ENCODE measurements around the gene BARD1. TPM values are rescaled to one million over a fixed set of nuclear protein-coding genes. Genes with fewer than 3 reads are reported as not detected.

The BARD1 gene
- total RNA-seq, 6 experiments from 2014 or later, result 9.7 to 21.2 (median 15.1) TPM

GRCh38 chr2:214809751-214810564 is 475 bp upstream of the BARD1 start:
- TF ChIP-seq CTCF (IDR thresholded peaks at IDR 0.05), result no peak

GRCh38 chr2:214807653-214808052 is 1.8 kb downstream of the BARD1 start:
- Mint-ChIP-seq H3K9me3 (no peaks in the 10 kb centered on the region), H3K27ac (peak overlapping the region; percentile 89), H3K27me3 (ENCODE audit: insufficient read depth) (peaks cover 3% of the 10 kb centered on the region; the same call in 1 of the 2 replicates), H3K4me1 (ENCODE audit: low read depth) (peaks cover 36% of the 10 kb centered on the region), H3K4me3 (peak overlapping the region; percentile 95), H3K36me3 (ENCODE audit: low read depth) (peaks cover 4% of the 10 kb centered on the region; the same call in 1 of the 2 replicates)
- TF ChIP-seq CTCF (IDR thresholded peaks at IDR 0.05), result no peak
- DNase-seq, result no peak

More at GRCh38 chr2:214809751-214810564, 475 bp upstream of the BARD1 start:
- peaks cover 40% of the 10 kb centered on the region for H3K4me1 Mint-ChIP-seq (ENCODE audit: low read depth)
- DNase-seq, result peak; percentile 97
- H3K9me3 Mint-ChIP-seq, result no peaks in the 10 kb centered on the region
- peaks cover 3% of the 10 kb centered on the region; the same call in 1 of the 2 replicates for H3K27me3 Mint-ChIP-seq (ENCODE audit: insufficient read depth)
- peak overlapping the region; percentile 92 for H3K27ac Mint-ChIP-seq
- peaks cover 4% of the 10 kb centered on the region; the same call in 1 of the 2 replicates for H3K36me3 Mint-ChIP-seq (ENCODE audit: low read depth)
- H3K4me3 Mint-ChIP-seq, result peak overlapping the region; percentile 95

GRCh38 chr2:214801768-214802397 is 7.6 kb downstream of the BARD1 start:
- Mint-ChIP-seq H3K27me3 (ENCODE audit: insufficient read depth) (no peaks in the 10 kb centered on the region), H3K27ac (no peak overlapping the region), H3K4me1 (ENCODE audit: low read depth) (peaks cover 39% of the 10 kb centered on the region), H3K36me3 (ENCODE audit: low read depth) (peaks cover 4% of the 10 kb centered on the region; the same call in 1 of the 2 replicates), H3K4me3 (no peak overlapping the region), H3K9me3 (no peaks in the 10 kb centered on the region)
- TF ChIP-seq CTCF (IDR thresholded peaks at IDR 0.05), result no peak
- DNase-seq, result no peak

GRCh38 chr2:214801068-214801467 is 8.4 kb downstream of the BARD1 start:
- no peak overlapping the region for H3K27ac Mint-ChIP-seq
- H3K9me3 Mint-ChIP-seq, result no peaks in the 10 kb centered on the region
- H3K4me3 Mint-ChIP-seq, result no peak overlapping the region
- TF ChIP-seq CTCF (IDR thresholded peaks at IDR 0.05), result no peak
- H3K4me1 Mint-ChIP-seq (ENCODE audit: low read depth), result peaks cover 37% of the 10 kb centered on the region
- peaks cover 8% of the 10 kb centered on the region; the same call in 1 of the 2 replicates for H3K36me3 Mint-ChIP-seq (ENCODE audit: low read depth)
- DNase-seq, result no peak
- no peaks in the 10 kb centered on the region for H3K27me3 Mint-ChIP-seq (ENCODE audit: insufficient read depth)

GRCh38 chr2:214800180-214800579 is 9.3 kb downstream of the BARD1 start:
- H3K27ac Mint-ChIP-seq, result no peak overlapping the region
- H3K9me3 Mint-ChIP-seq, result no peaks in the 10 kb centered on the region
- H3K36me3 Mint-ChIP-seq (ENCODE audit: low read depth), result peaks cover 12% of the 10 kb centered on the region
- H3K4me1 Mint-ChIP-seq (ENCODE audit: low read depth), result peaks cover 28% of the 10 kb centered on the region
- DNase-seq, result no peak
- no peak for TF ChIP-seq CTCF (IDR thresholded peaks at IDR 0.05)
- no peaks in the 10 kb centered on the region for H3K27me3 Mint-ChIP-seq (ENCODE audit: insufficient read depth)
- H3K4me3 Mint-ChIP-seq, result no peak overlapping the region

Measured in HFFc6 (cell line).